HG03064 (cell line): ENCODE results near the gene SREBF1.

ENCODE experiments used
- ATAC-seq: cut with Tn5 transposase; IDR thresholded peaks from one replicate; pipeline ENCODE4 v1.9.1; 2021; ENCODE audit warnings: low read depth; ENCODE audit not compliant: unreplicated experiment

The SREBF1 gene

DNA sequence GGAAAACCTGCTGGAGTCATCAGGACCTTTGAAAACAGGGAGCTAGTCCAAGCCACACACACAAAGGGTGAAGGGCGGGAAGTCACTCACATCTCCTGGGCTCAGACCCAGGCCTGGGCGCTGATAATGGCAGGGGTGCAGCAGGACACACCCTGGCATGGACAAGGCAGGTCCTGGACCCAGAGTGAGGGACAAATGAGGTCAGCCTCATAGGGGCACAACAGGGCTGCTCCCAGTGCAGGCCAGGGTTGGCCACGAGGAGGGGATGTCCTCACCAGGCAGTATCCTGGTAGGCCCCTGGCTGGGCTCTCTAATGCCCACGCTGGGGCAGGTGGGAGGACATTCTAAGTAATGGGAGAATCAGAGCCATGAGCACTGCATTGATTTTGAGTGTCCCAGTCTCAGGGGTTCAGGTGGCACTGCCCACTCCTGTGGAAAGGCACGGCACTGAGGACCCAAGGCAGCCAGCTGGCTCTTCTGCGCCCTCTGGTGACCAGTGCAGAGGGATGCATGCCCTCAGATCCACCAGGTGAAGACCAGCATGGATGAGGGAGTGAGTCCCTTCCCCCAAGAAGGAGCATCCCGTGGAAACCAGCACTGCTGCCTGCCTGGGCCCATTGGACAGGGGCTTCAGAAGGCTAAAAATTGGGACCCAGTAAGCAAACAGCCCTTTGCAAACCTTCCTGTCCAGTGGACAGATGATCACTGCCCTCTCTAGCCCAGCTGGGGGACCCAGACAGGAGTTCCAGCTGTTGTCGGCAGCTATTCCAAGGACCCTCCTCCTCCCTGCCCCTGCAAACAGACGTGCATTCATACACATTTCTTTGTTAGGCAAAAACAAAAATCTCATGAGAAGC is 23.4 kb upstream of the SREBF1 start:
- ATAC-seq = no peak

DNA sequence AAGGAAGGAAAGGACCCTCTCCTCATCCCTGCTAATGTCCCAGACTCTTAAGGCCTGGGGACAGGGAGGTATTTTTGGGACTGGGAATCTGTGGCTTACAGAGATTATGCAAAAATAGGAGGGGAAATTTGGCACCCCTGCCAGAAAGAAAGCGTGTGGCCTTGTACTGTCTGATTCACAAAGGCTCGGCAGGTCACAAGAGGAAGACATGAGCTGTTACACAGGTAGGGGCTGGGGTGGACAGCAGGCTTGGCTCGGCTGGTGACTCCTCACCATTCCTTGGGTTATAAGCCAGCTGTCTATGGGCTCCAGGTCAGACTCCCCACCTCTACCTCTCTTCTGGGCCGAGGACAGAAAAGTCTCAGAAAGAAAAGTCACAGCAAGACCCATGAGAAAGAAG is 20.7 kb upstream of the SREBF1 start:
- ATAC-seq = no peak

GRCh38 chr17:17856386-17856785 is 19.6 kb upstream of the SREBF1 start:
- no peak for ATAC-seq

DNA sequence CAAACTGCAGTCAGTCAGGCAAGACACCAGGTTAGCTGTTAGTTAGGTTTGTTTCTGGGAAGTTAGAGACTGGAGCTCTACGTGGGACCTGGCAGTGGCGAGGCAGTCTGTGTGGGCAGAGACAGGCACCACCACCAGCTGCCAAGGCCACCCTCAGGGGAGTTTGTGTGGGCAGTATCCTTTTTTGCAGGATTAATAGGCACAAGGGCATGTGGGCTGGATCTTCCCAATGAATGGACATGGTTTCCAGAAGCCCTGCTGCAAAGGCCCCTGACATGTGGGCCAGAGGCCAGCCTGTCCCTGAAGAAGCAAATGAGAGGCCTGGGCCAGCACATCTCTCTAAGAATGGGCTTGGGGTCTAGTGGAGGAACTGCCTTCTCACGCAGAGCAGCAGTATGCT is 19.2 kb upstream of the SREBF1 start:
- no peak for ATAC-seq

DNA sequence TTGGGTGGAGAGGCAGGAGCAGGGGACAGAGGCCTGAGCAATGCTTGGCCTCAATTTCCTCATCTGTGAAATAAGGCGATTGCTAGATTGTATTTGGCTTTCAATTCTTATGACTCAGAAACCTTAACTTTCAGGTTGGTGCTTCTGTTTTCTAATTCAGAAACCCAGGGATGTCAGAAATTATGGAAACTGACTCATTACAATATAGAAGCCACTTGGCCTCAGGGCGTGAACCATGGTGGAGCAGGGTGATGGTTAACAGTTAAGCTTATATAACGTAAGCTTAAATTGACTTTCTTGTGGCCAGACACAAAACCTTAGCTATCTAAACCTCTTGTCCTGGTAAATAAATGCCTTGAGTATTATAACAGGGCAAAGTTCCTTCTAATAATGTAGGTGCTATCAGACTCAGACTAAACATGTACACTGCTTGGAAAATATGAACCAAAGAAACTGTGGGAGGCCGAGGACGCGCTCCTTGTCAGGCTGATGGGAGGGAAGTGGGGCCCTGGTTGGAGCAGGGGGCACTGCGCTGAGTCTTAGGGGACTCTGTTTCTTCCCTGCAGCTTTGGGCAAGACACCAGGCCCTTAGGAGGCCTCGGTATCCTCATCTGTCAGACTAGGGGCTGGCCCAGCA is 17.1 kb upstream of the SREBF1 start:
- no peak for ATAC-seq

DNA sequence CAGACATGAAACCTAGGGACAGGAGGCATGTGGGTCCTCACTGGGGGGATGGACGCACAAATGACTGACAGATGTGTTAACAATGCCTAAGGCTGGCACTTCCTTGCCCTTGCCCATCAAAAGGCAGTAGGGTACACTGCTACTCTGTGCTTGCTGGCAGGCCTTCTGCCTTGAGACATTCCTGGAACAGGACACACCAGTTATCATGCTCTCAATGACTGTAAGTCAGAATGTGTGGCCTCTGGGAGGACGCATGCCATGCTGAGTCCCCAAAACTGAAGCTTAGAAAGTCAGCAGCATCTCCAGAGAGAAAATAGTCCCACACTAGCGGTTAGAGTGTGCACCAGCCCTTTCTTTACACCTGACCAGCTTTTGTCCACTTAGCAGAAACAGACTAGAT is 16.1 kb upstream of the SREBF1 start:
- ATAC-seq = no peak

DNA sequence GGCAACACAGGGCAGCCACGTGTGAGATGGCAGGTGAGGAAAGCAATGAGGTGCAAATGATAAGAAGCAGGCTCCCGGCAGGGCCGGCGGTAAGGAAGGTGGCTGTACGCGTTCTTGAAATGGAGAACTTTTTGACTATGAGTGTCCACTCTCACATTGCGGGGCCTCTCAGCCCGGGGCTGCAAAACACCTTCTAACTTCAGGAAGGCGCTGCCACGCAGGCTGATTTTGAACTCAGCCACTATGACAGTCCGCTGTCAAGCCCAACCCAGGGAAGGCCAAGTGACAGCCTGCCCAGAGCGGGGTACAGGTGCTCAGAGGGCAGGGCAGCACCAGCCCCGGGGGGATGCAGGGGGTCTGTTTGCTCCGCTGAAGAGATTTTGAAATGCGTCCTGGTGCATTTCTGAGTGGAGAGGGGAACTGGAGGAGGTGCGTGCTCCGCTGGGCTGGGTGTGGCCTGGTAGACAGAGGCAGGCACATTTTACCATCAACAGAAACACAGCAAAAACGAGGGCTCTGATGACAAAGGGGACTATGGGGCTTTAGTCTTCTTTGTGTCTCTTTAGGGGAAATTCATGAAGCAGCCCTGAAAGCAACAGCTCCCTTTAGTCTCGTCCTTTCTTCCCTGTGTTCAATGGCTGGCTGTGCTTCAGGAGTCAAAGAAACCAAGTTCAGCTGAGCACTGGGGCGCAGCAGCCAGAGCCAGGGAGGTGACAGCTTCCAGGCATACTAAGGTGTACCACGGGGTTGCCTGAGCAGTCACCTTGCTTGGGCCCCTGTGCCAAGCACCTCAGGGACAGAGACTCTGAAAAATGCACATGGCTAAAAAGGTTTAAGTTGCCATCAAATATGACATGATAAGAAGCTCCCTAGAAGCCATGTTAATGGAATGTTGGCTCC is 14.6 kb upstream of the SREBF1 start:
- ATAC-seq = no peak

GRCh38 chr17:17849845-17850373 is 13.1 kb upstream of the SREBF1 start:
- ATAC-seq = no peak

DNA sequence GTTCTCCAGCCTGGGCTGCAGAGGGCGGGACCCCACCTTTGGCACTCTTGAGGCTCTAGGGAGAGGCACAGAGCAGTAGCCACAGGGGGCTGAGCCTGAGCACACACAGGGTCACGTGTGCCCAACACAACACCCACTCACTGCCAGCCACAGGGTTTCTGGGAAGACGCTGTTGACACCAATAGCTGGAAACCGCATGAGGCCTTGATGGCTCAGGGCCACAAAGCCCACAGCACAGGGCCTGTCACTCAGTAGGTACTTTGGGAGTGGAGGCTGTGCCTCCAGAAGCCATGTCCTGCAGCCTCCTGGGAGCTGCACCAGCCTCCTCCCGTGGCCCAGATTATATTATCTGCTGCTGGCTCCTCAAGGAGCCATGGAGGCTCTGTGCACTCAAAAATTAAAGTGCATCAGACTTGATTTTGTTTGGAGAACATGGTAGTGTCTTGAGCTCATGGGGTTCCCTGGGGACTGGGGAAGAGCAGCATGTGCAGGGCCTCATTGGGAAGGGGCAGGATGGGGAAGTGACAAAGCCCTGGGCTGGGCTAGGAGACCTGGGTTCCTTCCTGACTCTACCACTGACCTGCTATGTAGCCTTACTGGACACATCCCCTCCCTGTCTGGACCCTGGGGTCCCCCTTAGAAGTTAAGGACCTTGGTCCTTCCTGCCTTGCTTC is 12.5 kb upstream of the SREBF1 start:
- no peak for ATAC-seq

GRCh38 chr17:17848311-17849082 is 11.7 kb upstream of the SREBF1 start:
- ATAC-seq = no peak

DNA sequence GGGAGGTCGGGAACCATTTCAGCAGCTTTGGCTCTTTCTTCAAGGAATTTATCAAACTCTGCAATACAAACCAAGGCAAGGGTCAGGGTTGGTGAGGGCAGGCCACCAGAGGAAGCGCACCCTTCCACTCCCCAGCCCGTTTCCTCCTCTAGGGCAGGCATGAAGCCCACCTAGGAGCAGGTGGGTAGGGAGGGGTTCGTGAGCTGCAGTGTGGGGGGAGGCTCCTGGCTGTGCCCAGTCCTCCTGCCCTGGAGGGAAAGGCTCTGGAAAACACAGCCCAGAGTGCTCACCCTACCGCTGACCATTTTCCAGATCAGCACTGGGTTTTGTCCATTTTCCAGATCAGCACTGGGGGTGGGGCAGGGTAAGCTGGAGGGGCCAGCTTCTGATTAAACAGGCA is 10.9 kb upstream of the SREBF1 start:
- ATAC-seq = no peak

- no peak for ATAC-seq
Measured at GRCh38 chr17:17847118-17847689, 10.4 kb upstream of the SREBF1 start.

DNA sequence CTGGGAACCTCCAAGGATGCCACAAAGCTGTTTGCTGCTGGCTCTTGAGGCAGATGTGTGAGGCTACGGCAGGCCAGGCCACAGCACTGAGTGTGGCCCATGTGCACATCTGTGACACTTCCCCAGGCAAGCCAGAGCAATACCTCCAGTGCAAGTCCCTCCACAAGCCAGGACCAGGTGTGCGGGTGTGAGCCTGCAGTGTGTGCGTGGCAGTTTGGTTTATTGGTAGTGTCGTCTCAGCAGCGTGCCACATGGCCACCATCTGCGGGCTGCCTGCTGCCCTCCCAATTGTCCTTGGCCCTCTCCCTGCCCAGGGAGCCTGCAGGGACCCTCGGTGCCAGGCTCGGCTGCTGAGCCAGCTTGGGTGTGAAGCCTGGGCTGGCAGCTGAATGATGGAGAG is 9.9 kb upstream of the SREBF1 start:
- ATAC-seq = no peak

GRCh38 chr17:17846003-17846402 is 9.2 kb upstream of the SREBF1 start:
- no peak for ATAC-seq

- ATAC-seq = no peak
Measured at GRCh38 chr17:17845046-17845775, 8.4 kb upstream of the SREBF1 start.

GRCh38 chr17:17844500-17844899 is 7.7 kb upstream of the SREBF1 start:
- no peak for ATAC-seq

DNA sequence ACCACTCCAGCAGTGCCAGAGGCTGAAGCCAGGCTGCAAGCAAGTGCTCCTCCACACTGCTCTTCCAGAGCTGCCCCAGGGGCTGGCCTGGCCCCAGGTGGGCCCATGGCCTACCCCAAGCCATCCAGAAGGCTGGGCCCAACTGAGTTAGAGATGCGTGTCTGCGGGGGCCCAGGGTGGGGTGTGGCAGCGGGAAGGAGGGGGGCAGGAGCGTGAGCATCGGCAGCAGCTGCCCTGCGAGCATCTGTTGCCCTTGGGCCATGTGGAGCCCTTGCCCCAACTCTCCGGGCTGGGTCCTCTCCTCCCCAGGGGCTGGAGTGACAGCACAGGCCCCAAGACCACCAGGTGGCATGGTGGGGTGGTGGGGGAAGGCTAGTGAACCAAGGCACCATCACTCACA is 7.3 kb upstream of the SREBF1 start:
- no peak for ATAC-seq

DNA sequence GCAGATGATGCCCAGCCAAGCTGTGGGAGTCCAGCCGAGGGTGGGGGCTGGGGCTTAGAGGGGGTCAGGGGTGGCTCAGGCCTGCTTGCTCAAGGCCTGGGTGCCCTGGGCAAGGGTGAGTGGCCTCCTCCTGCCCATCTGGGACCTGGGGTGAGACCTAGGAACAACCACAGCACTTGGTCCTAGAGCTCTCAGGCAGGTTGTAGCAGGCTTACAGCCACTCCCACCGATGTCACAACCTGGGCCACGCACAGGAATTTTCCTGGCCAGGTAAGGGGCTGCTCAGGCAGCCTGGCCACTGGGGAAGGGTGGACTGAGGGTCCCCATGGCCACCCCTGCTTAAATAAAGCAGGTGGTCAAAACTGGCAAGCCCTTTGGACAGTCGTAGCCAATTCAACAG is 6.3 kb upstream of the SREBF1 start:
- ATAC-seq = no peak
